Parathyroid adenoma (tissue), 2 donors: ENCODE data around the gene SYNCRIP.

Experiments used
- H2AFZ ChIP-seq: fragments of 300-600 bp; sonication (generic); one replicate; pipeline ENCODE4 v1.7.0; 2017; ENCODE audit warnings: antibody characterized with exemption, mild to moderate bottlenecking
- H3K27ac ChIP-seq: fragments of 300-600 bp; sonication (generic); one replicate; pipeline ENCODE4 v1.7.0; 2017
- H3K27me3 ChIP-seq: fragments of 300-600 bp; sonication (generic); one replicate; pipeline ENCODE4 v1.7.0; 2017; ENCODE audit warnings: low read length; ENCODE audit not compliant: control insufficient read depth, insufficient read depth
- H3K36me3 ChIP-seq: fragments of 300-600 bp; sonication (generic); one replicate; pipeline ENCODE4 v1.7.0; 2017; ENCODE audit warnings: low read length; ENCODE audit not compliant: control insufficient read depth, insufficient read depth
- H3K4me1 ChIP-seq: fragments of 300-600 bp; sonication (generic); one replicate; pipeline ENCODE4 v1.7.0; 2017; ENCODE audit warnings: control low read depth
- H3K4me2 ChIP-seq: fragments of 300-600 bp; sonication (generic); one replicate; pipeline ENCODE4 v1.7.0; 2017; ENCODE audit warnings: low read length
- H3K4me3 ChIP-seq: fragments of 300-600 bp; sonication (generic); one replicate; pipeline ENCODE4 v1.7.0; 2017; ENCODE audit warnings: low read depth, low read length
- H3K79me2 ChIP-seq: fragments of 300-600 bp; sonication (generic); one replicate; pipeline ENCODE4 v1.7.0; 2017; ENCODE audit warnings: control low read depth
- H3K9ac ChIP-seq: fragments of 300-600 bp; sonication (generic); one replicate; pipeline ENCODE4 v1.7.0; 2017; ENCODE audit warnings: mild to moderate bottlenecking
- H3K9me3 ChIP-seq: fragments of 300-600 bp; sonication (generic); one replicate; pipeline ENCODE4 v1.7.0; 2017; ENCODE audit warnings: low read length; ENCODE audit not compliant: control insufficient read depth
- TF ChIP-seq, protein P1 (sequence below): fragments of 300-600 bp; sonication (generic); IDR thresholded peaks from one replicate; pipeline ENCODE4 v1.7.0; 2017; ENCODE audit warnings: antibody characterized with exemption, mild to moderate bottlenecking
- donor health status: primary hyperparathyroidism.

SYNCRIP gene

DNA sequence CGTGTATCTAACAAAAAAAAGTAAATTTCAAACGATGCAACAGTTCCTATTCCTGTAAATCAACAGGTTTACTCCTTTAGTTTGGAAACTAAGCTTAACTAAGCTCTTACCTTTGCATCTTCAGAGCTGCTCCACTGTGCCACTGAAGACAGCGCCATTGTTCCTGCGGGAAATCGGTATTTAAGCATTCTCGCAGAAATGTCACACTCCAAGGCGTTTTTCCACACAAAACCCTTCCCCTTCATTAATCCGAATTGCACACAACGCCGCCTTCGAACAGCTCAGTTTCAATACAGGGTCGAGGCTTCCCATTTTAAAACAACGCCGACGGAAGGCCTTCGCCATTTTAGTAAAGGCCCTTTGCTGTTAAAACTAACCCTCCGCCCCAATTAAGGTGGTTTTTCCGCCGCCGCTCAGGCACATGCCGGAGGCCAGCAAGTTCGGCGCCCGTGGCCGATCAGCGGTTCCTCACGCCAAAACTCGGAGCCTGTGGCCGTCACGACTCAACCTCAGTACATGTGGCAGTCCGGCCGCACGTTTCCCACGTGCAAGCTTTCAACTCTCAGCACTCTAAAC is 35.4 kb upstream of the SYNCRIP start:
- no peaks in the 10 kb centered on the region for H3K36me3 ChIP-seq
- no peaks in the 10 kb centered on the region for H3K4me1 ChIP-seq
- H3K79me2 ChIP-seq = peaks cover 7% of the 10 kb centered on the region
- peak overlapping the region; percentile 98 for H3K4me3 ChIP-seq
- no peaks in the 10 kb centered on the region for H3K27me3 ChIP-seq
- peak overlapping the region; percentile 82 for H3K4me2 ChIP-seq
- H3K9me3 ChIP-seq = no peaks in the 10 kb centered on the region
- peak overlapping the region; percentile 9 for H3K9ac ChIP-seq
- peak overlapping the region; percentile 89 for H2AFZ ChIP-seq
- TF ChIP-seq, protein P1, sequence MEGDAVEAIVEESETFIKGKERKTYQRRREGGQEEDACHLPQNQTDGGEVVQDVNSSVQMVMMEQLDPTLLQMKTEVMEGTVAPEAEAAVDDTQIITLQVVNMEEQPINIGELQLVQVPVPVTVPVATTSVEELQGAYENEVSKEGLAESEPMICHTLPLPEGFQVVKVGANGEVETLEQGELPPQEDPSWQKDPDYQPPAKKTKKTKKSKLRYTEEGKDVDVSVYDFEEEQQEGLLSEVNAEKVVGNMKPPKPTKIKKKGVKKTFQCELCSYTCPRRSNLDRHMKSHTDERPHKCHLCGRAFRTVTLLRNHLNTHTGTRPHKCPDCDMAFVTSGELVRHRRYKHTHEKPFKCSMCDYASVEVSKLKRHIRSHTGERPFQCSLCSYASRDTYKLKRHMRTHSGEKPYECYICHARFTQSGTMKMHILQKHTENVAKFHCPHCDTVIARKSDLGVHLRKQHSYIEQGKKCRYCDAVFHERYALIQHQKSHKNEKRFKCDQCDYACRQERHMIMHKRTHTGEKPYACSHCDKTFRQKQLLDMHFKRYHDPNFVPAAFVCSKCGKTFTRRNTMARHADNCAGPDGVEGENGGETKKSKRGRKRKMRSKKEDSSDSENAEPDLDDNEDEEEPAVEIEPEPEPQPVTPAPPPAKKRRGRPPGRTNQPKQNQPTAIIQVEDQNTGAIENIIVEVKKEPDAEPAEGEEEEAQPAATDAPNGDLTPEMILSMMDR = no peak
- H3K27ac ChIP-seq = peak overlapping the region; percentile 88

DNA sequence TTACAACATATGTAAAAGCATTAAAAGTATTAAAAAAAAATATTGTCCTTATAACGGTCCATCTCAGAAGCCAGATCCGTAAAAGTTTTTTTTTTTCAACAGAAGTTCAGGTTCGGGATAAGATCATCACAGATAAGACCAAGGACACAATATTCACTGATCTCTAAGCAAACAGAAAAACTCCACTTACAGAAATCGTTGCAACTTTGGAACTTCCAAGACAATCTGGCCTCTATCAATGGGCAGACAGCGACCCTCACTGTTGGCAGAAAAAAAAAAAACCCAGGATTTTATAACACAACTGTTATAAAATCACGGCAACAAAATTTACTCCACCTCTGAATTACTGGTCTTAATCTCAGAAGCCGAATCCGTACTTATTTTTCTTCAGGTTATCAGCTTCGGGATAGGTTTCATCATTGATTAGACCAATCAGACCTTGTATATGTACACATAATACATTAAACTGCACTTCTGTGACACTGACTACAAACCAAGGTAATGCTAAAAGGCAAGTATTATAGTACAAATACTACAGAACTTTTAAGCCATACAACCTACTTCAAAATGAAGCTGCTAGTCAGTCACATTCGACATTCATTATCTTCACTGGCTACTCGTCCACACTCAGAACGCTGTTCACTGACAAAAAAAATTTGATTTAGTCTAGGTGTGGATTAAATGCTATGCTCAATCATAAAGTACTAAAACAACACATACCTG is 34.7 kb upstream of the SYNCRIP start:
- no peaks in the 10 kb centered on the region for H3K4me1 ChIP-seq
- peak overlapping the region; percentile 82 for H3K4me2 ChIP-seq
- H2AFZ ChIP-seq = peak overlapping the region; percentile 89
- no peaks in the 10 kb centered on the region for H3K36me3 ChIP-seq
- H3K9ac ChIP-seq = peak overlapping the region; percentile 9
- peaks cover 7% of the 10 kb centered on the region for H3K79me2 ChIP-seq
- TF ChIP-seq, protein P1 = peak; percentile 42
- H3K4me3 ChIP-seq = peak overlapping the region; percentile 98
- H3K27ac ChIP-seq = peak overlapping the region; percentile 88
- H3K27me3 ChIP-seq = no peaks in the 10 kb centered on the region
- no peaks in the 10 kb centered on the region for H3K9me3 ChIP-seq

DNA sequence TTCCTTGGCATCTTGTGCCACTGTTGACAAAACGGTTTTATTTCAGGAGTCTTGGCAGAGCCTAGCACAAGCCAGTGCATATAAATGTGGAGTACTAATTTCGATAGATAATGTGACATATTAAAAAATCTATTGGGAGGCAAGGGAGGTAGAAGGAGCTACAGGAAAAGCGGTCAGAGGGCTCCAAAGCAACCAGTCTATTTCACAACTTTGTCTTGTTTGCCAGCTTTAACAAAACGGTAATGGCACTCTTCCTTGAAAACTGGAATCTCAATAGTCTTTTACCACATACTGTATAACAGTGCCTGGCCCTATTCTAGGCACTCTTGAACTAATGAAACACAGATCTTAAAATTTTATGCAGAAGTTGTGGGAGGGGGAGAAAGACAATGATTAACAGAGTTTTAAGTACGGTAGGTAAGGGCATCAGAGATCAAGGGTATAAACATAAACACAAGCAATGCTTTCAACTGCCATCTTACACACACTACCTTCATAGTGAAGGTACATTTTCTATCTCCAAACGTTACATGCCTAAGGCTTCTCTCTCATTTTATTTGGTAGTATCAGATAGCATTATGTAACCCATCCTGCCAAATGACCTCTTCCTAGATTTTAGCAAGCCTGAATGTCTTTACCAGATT is 33.5 kb upstream of the SYNCRIP start:
- TF ChIP-seq, protein P1 = no peak
- Histone ChIP-seq H3K27me3 (no peaks in the 10 kb centered on the region), H3K79me2 (peaks cover 7% of the 10 kb centered on the region), H3K9me3 (no peaks in the 10 kb centered on the region), H3K4me1 (no peaks in the 10 kb centered on the region), H3K4me3 (peak overlapping the region; percentile 98), H3K9ac (no peak overlapping the region), H3K27ac (no peak overlapping the region), H3K4me2 (peak overlapping the region; percentile 82), H3K36me3 (no peaks in the 10 kb centered on the region), H2AFZ (no peak overlapping the region)

DNA sequence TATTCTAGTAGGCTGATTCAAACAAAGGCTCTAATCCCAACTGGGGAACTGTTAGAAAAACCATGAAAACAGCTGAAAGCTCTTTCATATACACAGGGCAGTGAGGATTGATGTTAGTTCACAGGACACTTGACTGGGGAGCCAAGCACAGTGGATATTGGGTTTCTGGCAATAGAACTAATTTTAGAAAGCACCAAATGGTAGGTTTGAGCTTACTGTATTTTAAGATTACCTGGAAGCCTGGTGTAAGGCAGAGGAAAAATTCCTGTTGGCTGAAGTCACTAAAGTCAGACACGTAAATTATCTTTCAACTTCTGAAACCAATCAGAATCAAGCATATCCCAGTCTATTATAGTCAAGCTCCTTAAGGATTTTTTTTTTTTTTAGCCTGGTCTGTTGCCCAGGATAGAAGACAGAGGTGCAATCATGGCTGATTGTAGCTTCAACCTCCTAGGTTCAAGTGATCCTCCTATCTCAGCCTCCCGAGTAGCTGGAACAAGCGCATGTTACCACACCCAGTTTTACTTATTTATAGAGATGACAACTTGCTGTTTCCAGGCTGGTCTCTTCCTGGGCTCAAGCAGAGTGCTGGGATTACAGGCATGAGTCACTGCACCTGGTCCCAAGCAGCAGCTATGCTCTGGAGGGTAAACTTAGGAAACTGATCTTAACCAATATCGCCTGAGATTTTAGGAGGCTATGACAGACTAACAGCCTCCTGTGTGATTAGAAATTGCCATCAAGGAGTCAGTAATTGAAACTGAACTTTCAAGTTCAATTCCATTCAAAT is 32.5 kb upstream of the SYNCRIP start:
- Histone ChIP-seq H3K4me1 (no peaks in the 10 kb centered on the region), H3K36me3 (no peaks in the 10 kb centered on the region), H3K4me3 (no peak overlapping the region), H3K27ac (no peak overlapping the region), H2AFZ (no peak overlapping the region), H3K27me3 (no peaks in the 10 kb centered on the region), H3K9ac (no peak overlapping the region), H3K4me2 (no peak overlapping the region), H3K79me2 (peaks cover 7% of the 10 kb centered on the region), H3K9me3 (no peaks in the 10 kb centered on the region)
- TF ChIP-seq, protein P1 = no peak
